Aorta (tissue), 5 donors: Measurements from ENCODE around the gene RGS6. TPM values are rescaled to one million over a fixed set of nuclear protein-coding genes. Genes with fewer than 3 reads are reported as not detected.

ENCODE experiments used
- ATAC-seq: fragments of 200-7000 bp; cut with Tn5 transposase; one replicate; pipeline ENCODE4 v1.9.1; 2022; ENCODE audit warnings: moderate library complexity; ENCODE audit not compliant: low FRiP score
- DNase-seq, 2 donors: peaks; one replicate each; pipeline ENCODE4 v3.0.0-alpha.2; 2020
- H3K27ac ChIP-seq, 2 donors: one replicate each; pipeline ENCODE4 v1.5.1; 2013; ENCODE audit warnings: low read length in 2 of 2, mild to moderate bottlenecking in 2 of 2, moderate library complexity in 2 of 2, control low read depth in 1 of 2, inconsistent platforms in 1 of 2, low read depth in 1 of 2
- H3K27me3 ChIP-seq, 2 donors: one replicate each; pipeline ENCODE4 v1.6.1; 2013; ENCODE audit warnings: control low read depth in 1 of 2, low read length in 1 of 2, mild to moderate bottlenecking in 1 of 2, moderate library complexity in 1 of 2; ENCODE audit not compliant: insufficient read depth in 2 of 2, control insufficient read depth in 1 of 2
- H3K36me3 ChIP-seq, 2 donors: one replicate each; pipeline ENCODE4 v1.6.1; 2013; ENCODE audit warnings: control low read depth in 1 of 2, low read length in 1 of 2, mild to moderate bottlenecking in 1 of 2; ENCODE audit not compliant: insufficient read depth in 2 of 2, control insufficient read depth in 1 of 2
- H3K4me1 ChIP-seq, 2 donors: one replicate each; pipeline ENCODE4 v1.6.1; 2013; ENCODE audit warnings: low read length in 2 of 2, control low read depth in 1 of 2, mild to moderate bottlenecking in 1 of 2, moderate library complexity in 1 of 2; ENCODE audit not compliant: insufficient read depth in 2 of 2, control insufficient read depth in 1 of 2
- H3K4me3 ChIP-seq, 2 donors: one replicate each; pipeline ENCODE4 v1.5.1; 2013; ENCODE audit warnings: low read length in 2 of 2, control low read depth in 1 of 2, mild to moderate bottlenecking in 1 of 2
- H3K9me3 ChIP-seq: one replicate; pipeline ENCODE4 v1.6.1; 2013; ENCODE audit warnings: mild to moderate bottlenecking, low read length; ENCODE audit not compliant: control insufficient read depth
- WGBS, 2 donors: extraction: QIAGEN DNeasy Blood & Tissue Kit; methylation state at CpG; one replicate each; pipeline ENCODE4 v1.1.7; 2013; 5-methylcytosine and 5-hydroxymethylcytosine counted together
- intact Hi-C, 2 donors: fragments of 100-400 bp; cut with DNase I; formaldehyde crosslinking; loops; one replicate each; pipeline versions ENCODE4 v1.14.2 to v1.15.0; 2022
- polyA plus RNA-seq, 2 donors: library from polyadenylated mRNA; stranded (reverse); fragments of 200-250 nt; gene quantifications; one replicate each; pipeline ENCODE4 v1.2.3, GENCODE V29; 2013
- total RNA-seq, 2 donors: library from RNA; stranded (reverse); fragmentation: NEBNext Ultra II Directional; extraction: Animal tissue kit (Norgen Biotek cat#: 25700); gene quantifications; one replicate each; pipeline ENCODE4 v1.2.1, GENCODE V29; 2021
- donor health status: healthy with polysubstance abuse.
- donor health status: Bipolar disorder and iron deficiency.
- donor health status: DM: no; HTN: no; CAD: no.
- donor health status: DM: no; HTN: no; CAD: no.
- donor health status: DM: yes; HTN: yes; CAD: no.

Gene RGS6
- total and polyA plus RNA-seq, 4 donors = 0.05 to 2.0 (median 1.8) TPM; not detected in 1

DNA sequence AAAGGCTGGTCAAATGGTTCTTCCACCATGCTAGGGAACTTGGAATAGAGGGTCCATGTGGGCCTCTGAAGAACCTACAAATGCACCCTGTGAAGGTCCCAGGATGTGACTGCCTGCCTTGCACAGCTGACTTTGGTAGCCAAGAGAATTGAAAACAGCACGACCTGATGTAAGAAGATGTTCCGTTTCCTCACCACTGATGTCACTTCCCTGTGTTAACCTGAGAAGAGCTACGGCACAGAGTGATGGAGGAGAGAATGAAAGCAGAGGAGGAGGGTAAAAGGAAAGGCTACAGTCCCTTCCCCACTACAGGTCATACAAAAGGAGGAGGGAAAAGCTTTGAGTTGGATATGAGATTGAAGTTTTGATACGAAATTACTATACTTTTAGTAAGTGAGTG lies 328.8 kb downstream of the RGS6 start:
- DNase-seq (no peak), ATAC-seq (no peak)
- no peaks in the 10 kb centered on the region for H3K27me3 ChIP-seq
- 68 to 80% methylated on average over 4 of the region's 4 CpGs for WGBS, 2 donors
- no peak overlapping the region for H3K27ac ChIP-seq
- no peaks in the 10 kb centered on the region for H3K36me3 ChIP-seq
- H3K4me1 ChIP-seq = no peaks in the 10 kb centered on the region
- intact Hi-C loops = no loop called here
- no peak overlapping the region for H3K4me3 ChIP-seq
- H3K9me3 ChIP-seq = peaks cover under 1% of the 10 kb centered on the region

DNA sequence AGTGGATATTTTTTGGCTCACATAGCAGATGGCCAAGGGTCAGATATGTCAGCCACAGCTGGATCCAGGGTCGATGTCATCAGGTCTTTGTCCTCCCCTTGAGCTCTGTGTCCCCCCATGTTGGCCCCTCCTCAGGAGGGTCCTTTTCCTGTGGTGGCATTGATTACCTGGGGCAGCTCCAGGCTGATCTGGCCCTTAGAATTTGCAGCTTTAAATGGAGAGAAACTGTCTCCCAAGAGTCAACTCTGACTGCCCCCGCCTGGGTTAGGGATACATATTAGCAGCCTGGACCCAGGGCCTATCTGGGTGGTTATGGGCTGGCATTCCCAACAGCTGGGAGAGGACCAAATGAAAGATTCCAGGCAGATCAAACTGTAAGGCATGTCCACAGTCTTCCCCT lies 330.5 kb downstream of the RGS6 start:
- no peak overlapping the region for H3K27ac ChIP-seq
- no peaks in the 10 kb centered on the region for H3K36me3 ChIP-seq
- H3K4me1 ChIP-seq = no peaks in the 10 kb centered on the region
- 87 to 94% methylated on average over 2 of the region's 2 CpGs for WGBS, 2 donors
- no peak overlapping the region for H3K4me3 ChIP-seq
- DNase-seq = no peak
- no peaks in the 10 kb centered on the region for H3K9me3 ChIP-seq
- no peak for ATAC-seq
- no peaks in the 10 kb centered on the region for H3K27me3 ChIP-seq
- intact Hi-C loops = no loop called here

- Histone ChIP-seq H3K9me3 (no peaks in the 10 kb centered on the region), H3K4me3 (no peak overlapping the region), H3K4me1 (no peaks in the 10 kb centered on the region), H3K27ac (no peak overlapping the region), H3K27me3 (no peaks in the 10 kb centered on the region), H3K36me3 (no peaks in the 10 kb centered on the region)
- ATAC-seq (no peak), DNase-seq (no peak)
- intact Hi-C loops = no loop called here
- WGBS, 2 donors = 58 to 59% methylated on average over 5 of the region's 5 CpGs
These were observed 332.5 kb downstream of the RGS6 start for GRCh38 chr14:72264716-72265115.

- no peaks in the 10 kb centered on the region for H3K4me1 ChIP-seq
- ATAC-seq = no peak
- no peak overlapping the region for H3K4me3 ChIP-seq
These were observed 338.0 kb downstream of the RGS6 start for GRCh38 chr14:72270147-72270727.

DNA sequence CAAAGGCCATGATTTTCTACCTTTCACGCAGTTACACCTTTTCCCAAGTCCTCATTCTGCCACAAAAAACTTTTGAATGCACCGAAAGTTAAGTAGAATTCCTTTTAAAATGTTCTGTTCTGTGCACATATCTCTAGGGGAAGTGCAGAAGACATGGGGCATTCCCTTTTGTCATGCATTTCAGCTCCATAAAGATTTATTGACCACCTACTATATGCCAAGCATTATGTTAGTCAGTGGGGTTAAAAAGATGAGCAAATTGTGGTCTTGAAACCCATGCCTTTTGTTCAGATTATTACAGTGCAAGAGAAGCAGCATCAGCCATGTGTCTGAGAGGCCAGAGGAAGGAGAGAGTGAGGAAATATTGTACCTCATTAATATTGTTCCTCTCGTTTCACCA lies 338.5 kb downstream of the RGS6 start:
- no peak overlapping the region for H3K27ac ChIP-seq
- DNase-seq = no peak
- no peak overlapping the region for H3K4me3 ChIP-seq
- H3K4me1 ChIP-seq = no peaks in the 10 kb centered on the region
- 76 to 83% methylated on average over 3 of the region's 3 CpGs for WGBS, 2 donors
- H3K27me3 ChIP-seq = peaks cover 0 to 1% of the 10 kb centered on the region in 2 donors
- intact Hi-C loops = no loop called here
- no peaks in the 10 kb centered on the region for H3K36me3 ChIP-seq
- H3K9me3 ChIP-seq = peaks cover 2% of the 10 kb centered on the region
- ATAC-seq = no peak

More at GRCh38 chr14:72270147-72270727, 338.0 kb downstream of the RGS6 start:
- no peak for DNase-seq
- H3K27ac ChIP-seq = no peak overlapping the region
- no peaks in the 10 kb centered on the region for H3K36me3 ChIP-seq
- H3K9me3 ChIP-seq = peaks cover 2% of the 10 kb centered on the region
- intact Hi-C loops = no loop called here
- 14 to 15% methylated on average over 5 of the region's 5 CpGs for WGBS, 2 donors
- peaks cover 0 to 1% of the 10 kb centered on the region in 2 donors for H3K27me3 ChIP-seq

- Histone ChIP-seq H3K27ac (no peak overlapping the region), H3K36me3 (no peaks in the 10 kb centered on the region), H3K4me3 (no peak overlapping the region), H3K4me1 (no peaks in the 10 kb centered on the region), H3K9me3 (peaks cover 3% of the 10 kb centered on the region), H3K27me3 (peaks cover 0 to 1% of the 10 kb centered on the region in 2 donors)
- WGBS, 2 donors = 72 to 79% methylated on average over 1 of the region's 1 CpG
- intact Hi-C loops = no loop called here
- DNase-seq (no peak), ATAC-seq (no peak)
These were observed 343.0 kb downstream of the RGS6 start for GRCh38 chr14:72275242-72275641.

- no peaks in the 10 kb centered on the region for H3K27me3 ChIP-seq
- ATAC-seq (no peak), DNase-seq (no peak)
- 93 to 95% methylated on average over 3 of the region's 3 CpGs for WGBS, 2 donors
- no peaks in the 10 kb centered on the region for H3K4me1 ChIP-seq
- H3K27ac ChIP-seq = no peak overlapping the region
- no peak overlapping the region for H3K4me3 ChIP-seq
- H3K36me3 ChIP-seq = no peaks in the 10 kb centered on the region
- intact Hi-C loops = no loop called here
- H3K9me3 ChIP-seq = peaks cover 3% of the 10 kb centered on the region
These were observed 346.1 kb downstream of the RGS6 start for GRCh38 chr14:72278316-72278715.

GRCh38 chr14:72284176-72284575 lies 351.9 kb downstream of the RGS6 start:
- Histone ChIP-seq H3K9me3 (peaks cover 4% of the 10 kb centered on the region), H3K4me3 (no peak overlapping the region), H3K27me3 (no peaks in the 10 kb centered on the region), H3K36me3 (no peaks in the 10 kb centered on the region), H3K27ac (no peak overlapping the region), H3K4me1 (no peaks in the 10 kb centered on the region)
- 85 to 88% methylated on average over 4 of the region's 4 CpGs for WGBS, 2 donors
- DNase-seq (no peak), ATAC-seq (no peak)
- intact Hi-C loops = no loop called here

DNA sequence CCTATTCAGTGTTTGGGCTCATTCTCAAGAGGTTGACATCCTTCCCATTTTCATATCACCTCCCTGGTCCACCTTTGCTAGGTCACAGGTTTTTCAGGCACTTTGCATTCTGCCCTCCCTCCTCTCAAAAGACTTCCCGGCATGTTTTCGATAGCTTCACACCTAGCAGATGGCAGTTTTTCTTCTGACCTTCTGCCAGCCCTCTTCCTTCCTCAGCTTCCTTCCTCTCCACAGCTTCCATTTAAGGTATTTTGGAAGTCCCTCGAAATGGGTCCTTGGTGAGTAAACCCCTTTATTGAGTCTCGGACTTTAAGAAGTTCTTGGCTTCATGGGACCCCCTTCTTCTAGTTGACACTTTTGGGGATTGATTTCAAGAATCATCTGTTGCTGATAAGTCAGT lies 358.0 kb downstream of the RGS6 start:
- ATAC-seq (no peak), DNase-seq (no peak)
- intact Hi-C loops = loop anchor here in 1 of 2 donors (5.0 to 10.0 kb wide), 3 partner anchors 265 to 1153 kb away; partner anchors contain the start of gene RGS6
- H3K36me3 ChIP-seq = no peaks in the 10 kb centered on the region
- H3K27ac ChIP-seq = no peak overlapping the region
- peaks cover under 1% of the 10 kb centered on the region for H3K9me3 ChIP-seq
- 79% methylated on average over 4 of the region's 4 CpGs for WGBS, 2 donors
- H3K4me3 ChIP-seq = no peak overlapping the region
- H3K27me3 ChIP-seq = no peaks in the 10 kb centered on the region
- H3K4me1 ChIP-seq = no peaks in the 10 kb centered on the region
